ENCODE results near the gene GPR42.

Gene GPR42

GRCh38 chr19:35409191-35409590 is 38.3 kb downstream of the GPR42 start:
- no peak for TF ChIP-seq CTCF (IDR thresholded peaks at IDR 0.05; ENCODE audit: low read depth, low read length)
- DNase-seq (ENCODE audit: low read depth, low spot score), result no peak
- in situ Hi-C loops (cut with HindIII; ENCODE audit: low sequenced_read_pairs), result no loop called here
- no peak overlapping the region for H3K4me3 ChIP-seq (ENCODE audit: low read depth, low read length)

- no peak overlapping the region for H3K4me3 ChIP-seq (ENCODE audit: low read depth, low read length)
- in situ Hi-C loops (cut with HindIII; ENCODE audit: low sequenced_read_pairs), result no loop called here
- DNase-seq (ENCODE audit: low read depth, low spot score), result no peak
- TF ChIP-seq CTCF (IDR thresholded peaks at IDR 0.05; ENCODE audit: low read depth, low read length), result no peak
Measured at GRCh38 chr19:35410487-35410886, 39.6 kb downstream of the GPR42 start.

- DNase-seq (ENCODE audit: low read depth, low spot score), result no peak
- in situ Hi-C loops (cut with HindIII; ENCODE audit: low sequenced_read_pairs), result no loop called here
- H3K4me3 ChIP-seq (ENCODE audit: low read depth, low read length), result no peak overlapping the region
- no peak for TF ChIP-seq CTCF (IDR thresholded peaks at IDR 0.05; ENCODE audit: low read depth, low read length)
Measured at GRCh38 chr19:35414442-35414841, 43.6 kb downstream of the GPR42 start.

- H3K4me3 ChIP-seq (ENCODE audit: low read depth, low read length), result no peak overlapping the region
- DNase-seq (ENCODE audit: low read depth, low spot score), result no peak
- in situ Hi-C loops (cut with HindIII; ENCODE audit: low sequenced_read_pairs), result no loop called here
- no peak for TF ChIP-seq CTCF (IDR thresholded peaks at IDR 0.05; ENCODE audit: low read depth, low read length)
Measured at GRCh38 chr19:35416331-35416730, 45.5 kb downstream of the GPR42 start.

- no peak for DNase-seq (ENCODE audit: low read depth, low spot score)
- no peak overlapping the region for H3K4me3 ChIP-seq (ENCODE audit: low read depth, low read length)
- in situ Hi-C loops (cut with HindIII; ENCODE audit: low sequenced_read_pairs), result no loop called here
- TF ChIP-seq CTCF (IDR thresholded peaks at IDR 0.05; ENCODE audit: low read depth, low read length), result no peak
Measured at GRCh38 chr19:35417278-35417677, 46.4 kb downstream of the GPR42 start.

GRCh38 chr19:35417713-35418534 is 47.1 kb downstream of the GPR42 start:
- no peak for TF ChIP-seq CTCF (IDR thresholded peaks at IDR 0.05; ENCODE audit: low read depth, low read length)
- DNase-seq (ENCODE audit: low read depth, low spot score), result no peak
- in situ Hi-C loops (cut with HindIII; ENCODE audit: low sequenced_read_pairs), result no loop called here
- H3K4me3 ChIP-seq (ENCODE audit: low read depth, low read length), result no peak overlapping the region

Data from astrocyte of the spinal cord (primary cell).